SK-N-SH treated with all-trans-retinoic acid at 6 μM for 48 hours (cell line): ENCODE data around the gene DHX16.

Experiments
- ARNTL ChIP-seq: fragments of 450-650 bp; formaldehyde crosslinking; IDR thresholded peaks from 2 replicates; pipeline ENCODE4 v1.5.0; 2020; ENCODE audit warnings: low read depth, mild to moderate bottlenecking, moderate library complexity, borderline replicate concordance
- OSR1 ChIP-seq: fragments of 250-450 bp; sonication (Bioruptor Pico); IDR thresholded peaks from 2 replicates; pipeline ENCODE4 v1.8.0; 2022; ENCODE audit warnings: moderate library complexity, mild to moderate bottlenecking, inconsistent platforms
- SNAI2 ChIP-seq: fragments of 250-450 bp; sonication (Bioruptor Pico); IDR thresholded peaks from 2 replicates; pipeline ENCODE4 v1.5.0; 2020; ENCODE audit warnings: mild to moderate bottlenecking, moderate library complexity
- TCF4 ChIP-seq: fragments of 250-450 bp; sonication (Bioruptor Pico); IDR thresholded peaks from 2 replicates; pipeline ENCODE4 v1.8.0; 2021; ENCODE audit warnings: mild to moderate bottlenecking, moderate library complexity, borderline replicate concordance
- TOX ChIP-seq: fragments of 250-450 bp; sonication (Bioruptor Pico); IDR thresholded peaks from 2 replicates; pipeline ENCODE4 v1.8.0; 2021; ENCODE audit warnings: mild to moderate bottlenecking, moderate library complexity, borderline replicate concordance
- ZC3H10 ChIP-seq: fragments of 250-450 bp; sonication (Bioruptor Pico); IDR thresholded peaks from 2 replicates; pipeline ENCODE4 v1.5.1; 2021; ENCODE audit warnings: mild to moderate bottlenecking, moderate library complexity
- ZFP3 ChIP-seq: fragments of 250-450 bp; sonication (Bioruptor Pico); IDR thresholded peaks from 2 replicates; pipeline ENCODE4 v1.5.0; 2020; ENCODE audit warnings: mild to moderate bottlenecking, moderate library complexity
- ZFP30 ChIP-seq: fragments of 450-650 bp; formaldehyde crosslinking; IDR thresholded peaks from 2 replicates; pipeline ENCODE4 v1.5.0; 2022; ENCODE audit warnings: mild to moderate bottlenecking, moderate library complexity
- TF ChIP-seq, protein P1 (sequence below): fragments of 250-450 bp; sonication (Bioruptor Pico); IDR thresholded peaks from 2 replicates; pipeline ENCODE4 v1.5.0; 2020; ENCODE audit warnings: mild to moderate bottlenecking, moderate library complexity
- TF ChIP-seq, protein P2 (sequence below): fragments of 250-450 bp; sonication (Bioruptor Pico); IDR thresholded peaks from 2 replicates; pipeline ENCODE4 v1.8.0; 2020; ENCODE audit warnings: mild to moderate bottlenecking, moderate library complexity, borderline replicate concordance

- TF ChIP-seq OSR1 (CRISPR knock-in tag): no peak
- TF ChIP-seq, protein P1, sequence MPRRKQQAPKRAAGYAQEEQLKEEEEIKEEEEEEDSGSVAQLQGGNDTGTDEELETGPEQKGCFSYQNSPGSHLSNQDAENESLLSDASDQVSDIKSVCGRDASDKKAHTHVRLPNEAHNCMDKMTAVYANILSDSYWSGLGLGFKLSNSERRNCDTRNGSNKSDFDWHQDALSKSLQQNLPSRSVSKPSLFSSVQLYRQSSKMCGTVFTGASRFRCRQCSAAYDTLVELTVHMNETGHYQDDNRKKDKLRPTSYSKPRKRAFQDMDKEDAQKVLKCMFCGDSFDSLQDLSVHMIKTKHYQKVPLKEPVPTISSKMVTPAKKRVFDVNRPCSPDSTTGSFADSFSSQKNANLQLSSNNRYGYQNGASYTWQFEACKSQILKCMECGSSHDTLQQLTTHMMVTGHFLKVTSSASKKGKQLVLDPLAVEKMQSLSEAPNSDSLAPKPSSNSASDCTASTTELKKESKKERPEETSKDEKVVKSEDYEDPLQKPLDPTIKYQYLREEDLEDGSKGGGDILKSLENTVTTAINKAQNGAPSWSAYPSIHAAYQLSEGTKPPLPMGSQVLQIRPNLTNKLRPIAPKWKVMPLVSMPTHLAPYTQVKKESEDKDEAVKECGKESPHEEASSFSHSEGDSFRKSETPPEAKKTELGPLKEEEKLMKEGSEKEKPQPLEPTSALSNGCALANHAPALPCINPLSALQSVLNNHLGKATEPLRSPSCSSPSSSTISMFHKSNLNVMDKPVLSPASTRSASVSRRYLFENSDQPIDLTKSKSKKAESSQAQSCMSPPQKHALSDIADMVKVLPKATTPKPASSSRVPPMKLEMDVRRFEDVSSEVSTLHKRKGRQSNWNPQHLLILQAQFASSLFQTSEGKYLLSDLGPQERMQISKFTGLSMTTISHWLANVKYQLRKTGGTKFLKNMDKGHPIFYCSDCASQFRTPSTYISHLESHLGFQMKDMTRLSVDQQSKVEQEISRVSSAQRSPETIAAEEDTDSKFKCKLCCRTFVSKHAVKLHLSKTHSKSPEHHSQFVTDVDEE: no peak
- TF ChIP-seq ZFP3: no peak
- TF ChIP-seq TOX (CRISPR knock-in tag): no peak
- TF ChIP-seq TCF4 (CRISPR knock-in tag): no peak
- no peak for TF ChIP-seq ARNTL (CRISPR knock-in tag)
- TF ChIP-seq ZFP30 (CRISPR knock-in tag): no peak
- no peak for TF ChIP-seq SNAI2 (CRISPR knock-in tag)
- TF ChIP-seq, protein P2, sequence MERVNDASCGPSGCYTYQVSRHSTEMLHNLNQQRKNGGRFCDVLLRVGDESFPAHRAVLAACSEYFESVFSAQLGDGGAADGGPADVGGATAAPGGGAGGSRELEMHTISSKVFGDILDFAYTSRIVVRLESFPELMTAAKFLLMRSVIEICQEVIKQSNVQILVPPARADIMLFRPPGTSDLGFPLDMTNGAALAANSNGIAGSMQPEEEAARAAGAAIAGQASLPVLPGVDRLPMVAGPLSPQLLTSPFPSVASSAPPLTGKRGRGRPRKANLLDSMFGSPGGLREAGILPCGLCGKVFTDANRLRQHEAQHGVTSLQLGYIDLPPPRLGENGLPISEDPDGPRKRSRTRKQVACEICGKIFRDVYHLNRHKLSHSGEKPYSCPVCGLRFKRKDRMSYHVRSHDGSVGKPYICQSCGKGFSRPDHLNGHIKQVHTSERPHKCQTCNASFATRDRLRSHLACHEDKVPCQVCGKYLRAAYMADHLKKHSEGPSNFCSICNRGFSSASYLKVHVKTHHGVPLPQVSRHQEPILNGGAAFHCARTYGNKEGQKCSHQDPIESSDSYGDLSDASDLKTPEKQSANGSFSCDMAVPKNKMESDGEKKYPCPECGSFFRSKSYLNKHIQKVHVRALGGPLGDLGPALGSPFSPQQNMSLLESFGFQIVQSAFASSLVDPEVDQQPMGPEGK (CRISPR knock-in tag): no peak
- TF ChIP-seq ZC3H10: no peak
Observed at GRCh38 chr6:30687659-30688431, 15.0 kb upstream of the DHX16 start.
